Spleen (tissue), 11 donors: Measurements from ENCODE around the gene FRYL. TPM values are rescaled to one million over a fixed set of nuclear protein-coding genes. Genes with fewer than 3 reads are reported as not detected.

Source experiments
- DNase-seq: peaks from one replicate; pipeline ENCODE4 v3.0.0-alpha.2; 2020
- H3K27ac ChIP-seq, 8 donors: fragments of 200-600 bp; sonication (generic) in 7 of 8; 1 replicate in 4 of 8; 2 replicates in 4 of 8; pipeline versions ENCODE4 v1.5.0 to v1.8.0; 2016 to 2021; ENCODE audit warnings: inconsistent platforms in 4 of 8, mild to moderate bottlenecking in 4 of 8, moderate library complexity in 1 of 8
- H3K27me3 ChIP-seq, 7 donors: fragments of 200-600 bp; sonication (generic) in 6 of 7; replicated peaks in 1 of 7; 1 replicate in 4 of 7; 2 replicates in 3 of 7; pipeline versions ENCODE4 v1.5.0 to v1.8.0; 2016 to 2021; ENCODE audit warnings: inconsistent platforms in 3 of 7, mild to moderate bottlenecking in 1 of 7
- H3K36me3 ChIP-seq, 6 donors: fragments of 200-600 bp; sonication (generic) in 5 of 6; 1 replicate in 4 of 6; 2 replicates in 2 of 6; pipeline versions ENCODE4 v1.5.0 to v1.8.0; 2016 to 2021; ENCODE audit warnings: inconsistent platforms in 2 of 6
- H3K4me1 ChIP-seq, 6 donors: fragments of 200-600 bp; sonication (generic) in 5 of 6; 1 replicate in 3 of 6; 2 replicates in 3 of 6; pipeline versions ENCODE4 v1.5.0 to v1.8.0; 2016 to 2021; ENCODE audit warnings: inconsistent platforms in 3 of 6
- H3K4me3 ChIP-seq, 8 donors: fragments of 200-600 bp; sonication (generic) in 7 of 8; 1 replicate in 4 of 8; 2 replicates in 4 of 8; pipeline versions ENCODE4 v1.5.0 to v1.8.0; 2016 to 2021; ENCODE audit warnings: inconsistent platforms in 4 of 8, mild to moderate bottlenecking in 4 of 8, moderate library complexity in 2 of 8
- H3K9me3 ChIP-seq, 8 donors: fragments of 200-600 bp; sonication (generic) in 7 of 8; 1 replicate in 4 of 8; 2 replicates in 4 of 8; pipeline versions ENCODE4 v1.5.0 to v1.8.0; 2016 to 2021; ENCODE audit warnings: inconsistent platforms in 4 of 8
- POLR2A ChIP-seq, 3 donors: fragments of 450-650 bp; IDR thresholded peaks; one replicate each; pipeline ENCODE4 v1.5.1; 2017; ENCODE audit warnings: antibody characterized with exemption in 3 of 3, mild to moderate bottlenecking in 1 of 3
- POLR2AphosphoS5 ChIP-seq, 3 donors: sonication (generic); formaldehyde crosslinking; IDR thresholded peaks; one replicate each; pipeline ENCODE4 v1.5.1; 2017; ENCODE audit warnings: antibody characterized with exemption in 3 of 3
- WGBS, 5 donors: extraction: QIAGEN DNeasy Blood & Tissue Kit in 3 of 5; methylation state at CpG; one replicate each; pipeline versions ENCODE4 v1.1.5 to v1.1.7; 2013 to 2018; 5-methylcytosine and 5-hydroxymethylcytosine counted together
- intact Hi-C: fragments of 100-400 bp; cut with DNase I; formaldehyde crosslinking; loops from one replicate; pipeline ENCODE4 v1.15.0; 2023; ENCODE audit warnings: low total_unique reads
- polyA plus RNA-seq, 3 donors: library from polyadenylated mRNA; stranded (reverse); fragments of 200-250 nt; gene quantifications; one replicate each; pipeline ENCODE4 v1.2.1, GENCODE V29; 2013
- total RNA-seq, 7 donors: library from RNA; depleted of rRNA in 3 of 7; stranded (reverse); fragments of >200 nt in 3 of 7; fragmentation: NEBNext Ultra II Directional in 4 of 7; extraction: Animal tissue kit (Norgen Biotek cat#: 25700) in 4 of 7; gene quantifications; one replicate each; pipeline versions ENCODE4 v1.1.0 to v1.2.1, GENCODE V29; 2016 to 2021
- TF ChIP-seq, protein P1 (sequence below), 11 experiments: fragments of 200-600 bp in 7 of 11; fragments of 450-650 bp in 4 of 11; sonication (generic) in 4 of 11; IDR thresholded peaks in 8 of 11; conservative IDR thresholded peaks in 3 of 11; 1 replicate in 7 of 11; 2 replicates in 4 of 11; pipeline versions ENCODE4 v1.4.0 to v1.8.0; 2016 to 2021; ENCODE audit warnings: antibody characterized with exemption in 11 of 11, inconsistent platforms in 4 of 11, mild to moderate bottlenecking in 1 of 11
- donor health status: healthy with polysubstance abuse.
- donor health status: DM: no; HTN: no; CAD: no; lungs with moderate emphysema.
- donor health status: DM: no; HTN: no; CAD: no.
- donor health status: Bipolar disorder and iron deficiency.
- donor health status: healthy.
- donor health status: DM: no; HTN: no; CAD: no.
- donor health status: DM: yes; HTN: yes; CAD: no.

FRYL gene
- total and polyA plus RNA-seq, 10 donors: 14.2 to 118 (median 94.9) TPM

DNA sequence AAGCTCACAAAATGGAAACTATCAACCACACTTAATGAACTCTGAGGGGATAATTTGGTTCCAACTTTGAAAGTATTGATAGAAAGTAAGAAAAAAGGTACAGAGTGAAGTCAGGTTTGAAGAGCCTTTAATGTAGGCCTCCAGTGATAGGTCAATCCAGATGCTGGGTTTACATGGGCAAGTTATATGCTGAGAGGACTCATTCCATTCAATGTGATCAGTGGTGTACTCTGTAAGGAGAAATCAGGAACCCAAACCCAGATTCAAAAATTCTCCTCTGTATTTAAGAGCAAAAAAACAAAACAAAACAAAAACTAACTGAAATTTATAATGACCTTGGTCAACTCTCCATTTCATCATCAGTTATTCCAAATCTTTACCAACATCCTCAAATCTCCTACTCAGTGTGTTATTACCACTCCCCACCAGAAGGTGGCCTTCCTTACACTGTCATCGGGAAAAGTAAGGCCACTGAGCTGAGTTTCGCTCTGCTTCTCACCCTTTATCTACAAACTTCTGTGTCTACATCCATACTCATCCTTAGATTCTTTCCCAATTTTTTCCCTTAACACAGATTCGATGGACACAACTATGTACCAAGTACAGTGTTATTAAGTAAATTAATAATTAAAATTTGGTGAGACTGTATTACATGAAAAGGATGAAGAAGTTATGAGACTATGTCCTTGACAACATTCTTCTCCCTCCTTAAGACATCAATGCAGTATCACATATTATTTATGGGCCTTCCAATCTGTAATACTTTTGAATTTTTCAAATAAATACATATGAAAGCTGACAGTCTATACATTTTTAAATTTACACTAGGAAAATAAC lies 201.7 kb downstream of the FRYL start:
- intact Hi-C loops: loop anchor here (5.0 to 10.0 kb wide), 2 partner anchors 106 to 384 kb away; no protein-coding TSS in a partner anchor
- TF ChIP-seq POLR2A (IDR thresholded peaks at IDR 0.05) (no peak), POLR2AphosphoS5 (IDR thresholded peaks at IDR 0.05) (peak in 1 of 3 donors; percentile 40)
- TF ChIP-seq, protein P1, sequence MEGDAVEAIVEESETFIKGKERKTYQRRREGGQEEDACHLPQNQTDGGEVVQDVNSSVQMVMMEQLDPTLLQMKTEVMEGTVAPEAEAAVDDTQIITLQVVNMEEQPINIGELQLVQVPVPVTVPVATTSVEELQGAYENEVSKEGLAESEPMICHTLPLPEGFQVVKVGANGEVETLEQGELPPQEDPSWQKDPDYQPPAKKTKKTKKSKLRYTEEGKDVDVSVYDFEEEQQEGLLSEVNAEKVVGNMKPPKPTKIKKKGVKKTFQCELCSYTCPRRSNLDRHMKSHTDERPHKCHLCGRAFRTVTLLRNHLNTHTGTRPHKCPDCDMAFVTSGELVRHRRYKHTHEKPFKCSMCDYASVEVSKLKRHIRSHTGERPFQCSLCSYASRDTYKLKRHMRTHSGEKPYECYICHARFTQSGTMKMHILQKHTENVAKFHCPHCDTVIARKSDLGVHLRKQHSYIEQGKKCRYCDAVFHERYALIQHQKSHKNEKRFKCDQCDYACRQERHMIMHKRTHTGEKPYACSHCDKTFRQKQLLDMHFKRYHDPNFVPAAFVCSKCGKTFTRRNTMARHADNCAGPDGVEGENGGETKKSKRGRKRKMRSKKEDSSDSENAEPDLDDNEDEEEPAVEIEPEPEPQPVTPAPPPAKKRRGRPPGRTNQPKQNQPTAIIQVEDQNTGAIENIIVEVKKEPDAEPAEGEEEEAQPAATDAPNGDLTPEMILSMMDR (IDR thresholded peaks at IDR 0.05 in 8 of 11, conservative IDR thresholded peaks at IDR 0.05 in 3 of 11): peak; percentile 65 to 93 (median 87)
- DNase-seq: no peak

DNA sequence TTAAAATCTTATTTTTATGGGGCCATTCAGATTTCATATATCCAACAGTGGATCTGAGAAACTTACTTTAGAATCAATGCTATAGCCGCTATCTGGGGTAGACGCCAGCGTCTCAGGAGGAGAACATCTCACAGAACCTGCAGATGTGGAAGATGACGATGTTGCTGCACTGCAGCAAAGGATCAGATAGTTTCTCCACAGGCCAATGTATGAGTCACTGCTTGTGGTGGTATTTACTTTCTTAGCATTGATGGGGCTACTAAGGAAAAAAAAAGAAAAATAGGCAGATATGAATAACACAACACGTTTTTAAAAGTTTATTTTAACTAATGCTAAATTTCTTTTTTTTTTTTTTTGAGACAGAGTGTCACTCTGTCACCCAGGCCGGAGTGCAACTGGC lies 204.1 kb downstream of the FRYL start:
- Histone ChIP-seq H3K27me3 (no peaks in the 10 kb centered on the region), H3K4me1 (peaks cover 0 to 10% (median 2%) of the 10 kb centered on the region in 6 donors), H3K9me3 (no peaks in the 10 kb centered on the region), H3K27ac (no peak overlapping the region), H3K4me3 (no peak overlapping the region), H3K36me3 (peaks cover 6 to 83% (median 46%) of the 10 kb centered on the region in 6 donors)
- WGBS, 5 donors: 92 to 97% (median 96%) methylated on average over 6 of the region's 6 CpGs
- TF ChIP-seq POLR2AphosphoS5 (IDR thresholded peaks at IDR 0.05): no peak
- TF ChIP-seq, protein P1 (IDR thresholded peaks at IDR 0.05 in 8 of 11, conservative IDR thresholded peaks at IDR 0.05 in 3 of 11): no peak
- no peak for TF ChIP-seq POLR2A (IDR thresholded peaks at IDR 0.05)
- intact Hi-C loops: loop anchor here (5.0 to 10.0 kb wide), 2 partner anchors 109 to 386 kb away; no protein-coding TSS in a partner anchor
- DNase-seq: no peak

More for the DNA sequence above, 201.7 kb downstream of the FRYL start:
- Histone ChIP-seq H3K36me3 (peaks cover 6 to 82% (median 44%) of the 10 kb centered on the region in 6 donors), H3K27ac (no peak overlapping the region), H3K4me3 (no peak overlapping the region), H3K9me3 (no peaks in the 10 kb centered on the region), H3K27me3 (no peaks in the 10 kb centered on the region), H3K4me1 (peaks cover 0 to 10% (median 2%) of the 10 kb centered on the region in 6 donors)
- WGBS, 5 donors: 15 to 25% (median 18%) methylated on average over 3 of the region's 3 CpGs

GRCh38 chr4:48571471-48571870 lies 208.6 kb downstream of the FRYL start:
- no peaks in the 10 kb centered on the region for H3K9me3 ChIP-seq
- peaks cover 6 to 100% (median 69%) of the 10 kb centered on the region in 6 donors for H3K36me3 ChIP-seq

More at GRCh38 chr4:48571471-48571870, 208.6 kb downstream of the FRYL start:
- Histone ChIP-seq H3K4me1 (no peaks in the 10 kb centered on the region), H3K27ac (no peak overlapping the region), H3K4me3 (no peak overlapping the region), H3K27me3 (no peaks in the 10 kb centered on the region)
- DNase-seq: no peak
- intact Hi-C loops: loop anchor here (10.0 kb wide), 1 partner anchor 113 kb away; no protein-coding TSS in a partner anchor
- TF ChIP-seq, protein P1 (IDR thresholded peaks at IDR 0.05 in 8 of 11, conservative IDR thresholded peaks at IDR 0.05 in 3 of 11): no peak
- TF ChIP-seq POLR2A (IDR thresholded peaks at IDR 0.05): no peak
- TF ChIP-seq POLR2AphosphoS5 (IDR thresholded peaks at IDR 0.05): no peak
- WGBS, 5 donors: 86 to 94% (median 93%) methylated on average over 1 of the region's 1 CpG
